WERI-Rb-1 (cell line): ENCODE data around the gene SPARCL1.

Source experiments
- DNase-seq: peaks from one replicate; pipeline ENCODE4 v3.0.0-alpha.2; 2020
- H3K27ac ChIP-seq: fragments of 250-450 bp; sonication (Bioruptor Pico); 2 replicates; pipeline ENCODE4 v1.5.1; 2020; ENCODE audit warnings: mild to moderate bottlenecking, moderate library complexity
- H3K27me3 ChIP-seq: fragments of 250-450 bp; sonication (Bioruptor Pico); 2 replicates; pipeline ENCODE4 v1.5.1; 2021; ENCODE audit warnings: mild to moderate bottlenecking, low read depth, moderate library complexity; ENCODE audit not compliant: insufficient read depth, severe bottlenecking
- H3K36me3 ChIP-seq: fragments of 250-450 bp; sonication (Bioruptor Pico); 2 replicates; pipeline ENCODE4 v1.5.1; 2020; ENCODE audit warnings: mild to moderate bottlenecking, moderate library complexity
- H3K4me3 ChIP-seq: 2 replicates; pipeline ENCODE4 v1.5.1; 2011; ENCODE audit warnings: low read depth, mild to moderate bottlenecking, control low read depth, low read length
- H3K9me3 ChIP-seq: fragments of 250-450 bp; sonication (Bioruptor Pico); 2 replicates; pipeline ENCODE4 v1.5.1; 2021; ENCODE audit warnings: mild to moderate bottlenecking, moderate library complexity; ENCODE audit not compliant: severe bottlenecking
- TF ChIP-seq, protein P1 (sequence below): IDR thresholded peaks from 2 replicates; pipeline ENCODE4 v1.5.1; 2011; ENCODE audit warnings: low read depth, mild to moderate bottlenecking, control low read depth, inconsistent platforms, low read length

The SPARCL1 gene

DNA sequence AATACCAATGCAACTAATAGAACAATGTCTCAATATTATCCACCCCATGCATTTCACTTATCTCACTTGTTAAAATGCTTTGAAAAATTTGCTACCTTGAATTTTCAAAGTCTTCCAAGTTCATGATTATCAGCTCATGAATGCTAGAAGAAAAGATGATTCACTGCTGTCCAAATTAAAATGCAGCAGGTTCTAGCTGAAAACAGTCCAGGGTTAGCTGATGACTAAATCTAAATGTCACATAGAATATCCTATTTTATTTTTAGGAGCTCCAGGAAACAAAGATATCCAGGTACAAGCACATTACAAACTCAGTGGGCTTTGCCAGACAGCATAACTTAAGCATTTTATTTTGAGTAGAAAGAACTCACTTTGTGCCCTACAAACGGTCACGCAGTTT lies 38.0 kb upstream of the SPARCL1 start:
- no peaks in the 10 kb centered on the region for H3K27me3 ChIP-seq
- TF ChIP-seq, protein P1, sequence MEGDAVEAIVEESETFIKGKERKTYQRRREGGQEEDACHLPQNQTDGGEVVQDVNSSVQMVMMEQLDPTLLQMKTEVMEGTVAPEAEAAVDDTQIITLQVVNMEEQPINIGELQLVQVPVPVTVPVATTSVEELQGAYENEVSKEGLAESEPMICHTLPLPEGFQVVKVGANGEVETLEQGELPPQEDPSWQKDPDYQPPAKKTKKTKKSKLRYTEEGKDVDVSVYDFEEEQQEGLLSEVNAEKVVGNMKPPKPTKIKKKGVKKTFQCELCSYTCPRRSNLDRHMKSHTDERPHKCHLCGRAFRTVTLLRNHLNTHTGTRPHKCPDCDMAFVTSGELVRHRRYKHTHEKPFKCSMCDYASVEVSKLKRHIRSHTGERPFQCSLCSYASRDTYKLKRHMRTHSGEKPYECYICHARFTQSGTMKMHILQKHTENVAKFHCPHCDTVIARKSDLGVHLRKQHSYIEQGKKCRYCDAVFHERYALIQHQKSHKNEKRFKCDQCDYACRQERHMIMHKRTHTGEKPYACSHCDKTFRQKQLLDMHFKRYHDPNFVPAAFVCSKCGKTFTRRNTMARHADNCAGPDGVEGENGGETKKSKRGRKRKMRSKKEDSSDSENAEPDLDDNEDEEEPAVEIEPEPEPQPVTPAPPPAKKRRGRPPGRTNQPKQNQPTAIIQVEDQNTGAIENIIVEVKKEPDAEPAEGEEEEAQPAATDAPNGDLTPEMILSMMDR, result no peak
- H3K9me3 ChIP-seq, result no peaks in the 10 kb centered on the region
- no peak overlapping the region for H3K4me3 ChIP-seq
- no peak for DNase-seq
- no peaks in the 10 kb centered on the region for H3K36me3 ChIP-seq
- H3K27ac ChIP-seq, result no peak overlapping the region

- H3K27me3 ChIP-seq, result no peaks in the 10 kb centered on the region
- no peak overlapping the region for H3K27ac ChIP-seq
- no peaks in the 10 kb centered on the region for H3K9me3 ChIP-seq
- DNase-seq, result no peak
- no peak overlapping the region for H3K4me3 ChIP-seq
- TF ChIP-seq, protein P1, result no peak
- no peaks in the 10 kb centered on the region for H3K36me3 ChIP-seq
Measured at GRCh38 chr4:87566276-87566675, 37.1 kb upstream of the SPARCL1 start.

- no peak overlapping the region for H3K27ac ChIP-seq
- DNase-seq, result no peak
- TF ChIP-seq, protein P1, result no peak
- no peaks in the 10 kb centered on the region for H3K36me3 ChIP-seq
- H3K4me3 ChIP-seq, result no peak overlapping the region
- no peaks in the 10 kb centered on the region for H3K9me3 ChIP-seq
- H3K27me3 ChIP-seq, result no peaks in the 10 kb centered on the region
Measured at GRCh38 chr4:87565746-87566145, 36.6 kb upstream of the SPARCL1 start.

- Histone ChIP-seq H3K9me3 (no peaks in the 10 kb centered on the region), H3K27ac (no peak overlapping the region), H3K4me3 (no peak overlapping the region), H3K27me3 (no peaks in the 10 kb centered on the region), H3K36me3 (no peaks in the 10 kb centered on the region)
- DNase-seq, result no peak
- TF ChIP-seq, protein P1, result no peak
Measured at GRCh38 chr4:87560802-87561201, 31.6 kb upstream of the SPARCL1 start.

- H3K27ac ChIP-seq, result no peak overlapping the region
- no peak overlapping the region for H3K4me3 ChIP-seq
- no peaks in the 10 kb centered on the region for H3K9me3 ChIP-seq
- TF ChIP-seq, protein P1, result no peak
- no peaks in the 10 kb centered on the region for H3K27me3 ChIP-seq
- no peaks in the 10 kb centered on the region for H3K36me3 ChIP-seq
- DNase-seq, result no peak
Measured at GRCh38 chr4:87559090-87559837, 30.1 kb upstream of the SPARCL1 start.

GRCh38 chr4:87557348-87557747 lies 28.2 kb upstream of the SPARCL1 start:
- Histone ChIP-seq H3K4me3 (no peak overlapping the region), H3K27me3 (no peaks in the 10 kb centered on the region), H3K9me3 (no peaks in the 10 kb centered on the region), H3K36me3 (no peaks in the 10 kb centered on the region), H3K27ac (no peak overlapping the region)
- DNase-seq, result no peak
- TF ChIP-seq, protein P1, result no peak
